Fibroblast of peridontal ligament (primary cell): ENCODE results near the gene GPR78.

Experiments used
- DNase-seq: peaks from one replicate; pipeline ENCODE4 v3.0.0-alpha.2; 2010; ENCODE audit errors: extremely low read depth

Gene GPR78, protein sequence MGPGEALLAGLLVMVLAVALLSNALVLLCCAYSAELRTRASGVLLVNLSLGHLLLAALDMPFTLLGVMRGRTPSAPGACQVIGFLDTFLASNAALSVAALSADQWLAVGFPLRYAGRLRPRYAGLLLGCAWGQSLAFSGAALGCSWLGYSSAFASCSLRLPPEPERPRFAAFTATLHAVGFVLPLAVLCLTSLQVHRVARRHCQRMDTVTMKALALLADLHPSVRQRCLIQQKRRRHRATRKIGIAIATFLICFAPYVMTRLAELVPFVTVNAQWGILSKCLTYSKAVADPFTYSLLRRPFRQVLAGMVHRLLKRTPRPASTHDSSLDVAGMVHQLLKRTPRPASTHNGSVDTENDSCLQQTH

DNA sequence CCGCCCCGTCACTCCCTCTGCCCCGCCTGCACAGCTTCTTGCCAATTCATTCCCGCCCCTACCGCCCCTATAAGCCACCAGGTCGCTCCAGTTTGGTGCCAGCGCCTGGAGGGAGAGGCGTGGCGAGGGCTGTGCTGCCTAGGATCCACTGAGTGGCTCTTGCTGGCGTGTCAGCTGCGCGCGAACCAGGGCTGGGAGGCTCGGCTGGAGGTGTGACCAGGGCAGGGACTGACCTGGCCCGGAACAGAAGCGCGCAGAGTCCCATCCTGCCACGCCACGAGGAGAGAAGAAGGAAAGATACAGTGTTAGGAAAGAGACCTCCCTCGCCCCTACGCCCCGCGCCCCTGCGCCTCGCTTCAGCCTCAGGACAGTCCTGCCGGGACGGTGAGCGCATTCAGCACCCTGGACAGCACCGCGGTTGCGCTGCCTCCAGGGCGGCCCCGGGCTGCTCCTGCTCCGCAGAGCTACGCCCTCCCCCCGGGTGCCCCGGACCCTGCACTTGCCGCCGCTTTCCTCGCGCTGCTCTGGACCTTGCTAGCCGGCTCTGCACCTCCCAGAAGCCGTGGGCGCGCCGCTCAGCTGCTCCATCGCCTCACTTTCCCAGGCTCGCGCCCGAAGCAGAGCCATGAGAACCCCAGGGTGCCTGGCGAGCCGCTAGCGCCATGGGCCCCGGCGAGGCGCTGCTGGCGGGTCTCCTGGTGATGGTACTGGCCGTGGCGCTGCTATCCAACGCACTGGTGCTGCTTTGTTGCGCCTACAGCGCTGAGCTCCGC, at the start of gene GPR78:
GPR78 (plus strand) TSS at position 72 of the 773 bp plus-strand sequence; CDS start at position 663, 591 bp downstream.
- peak; percentile 19 for DNase-seq

DNA sequence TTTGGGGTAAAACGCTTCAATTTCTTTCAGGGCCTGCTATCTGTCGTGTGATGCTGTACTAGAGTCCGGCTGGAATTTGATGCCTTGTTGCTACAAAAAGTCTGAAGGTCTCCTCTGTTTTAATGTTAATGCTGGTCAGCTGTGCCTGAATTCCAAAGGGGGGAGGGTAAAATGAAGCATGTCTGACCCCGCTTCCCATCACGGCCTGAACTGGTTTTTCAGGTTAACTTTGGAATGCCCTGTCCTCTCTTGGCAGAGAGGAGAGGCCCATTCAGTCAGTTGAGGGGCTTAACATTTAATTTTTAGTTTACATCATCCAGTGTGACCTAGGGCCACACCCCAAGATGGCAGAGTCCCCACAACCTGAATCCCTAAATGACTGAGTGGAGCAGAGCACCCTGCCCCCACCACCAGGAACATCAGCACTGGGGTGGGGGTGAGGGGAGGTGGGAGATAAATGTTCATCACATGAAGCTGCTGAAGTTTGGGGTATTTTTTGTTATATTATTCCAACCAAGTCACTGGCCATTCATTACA, 47.9 kb upstream of the GPR78 start:
- DNase-seq, result no peak

DNA sequence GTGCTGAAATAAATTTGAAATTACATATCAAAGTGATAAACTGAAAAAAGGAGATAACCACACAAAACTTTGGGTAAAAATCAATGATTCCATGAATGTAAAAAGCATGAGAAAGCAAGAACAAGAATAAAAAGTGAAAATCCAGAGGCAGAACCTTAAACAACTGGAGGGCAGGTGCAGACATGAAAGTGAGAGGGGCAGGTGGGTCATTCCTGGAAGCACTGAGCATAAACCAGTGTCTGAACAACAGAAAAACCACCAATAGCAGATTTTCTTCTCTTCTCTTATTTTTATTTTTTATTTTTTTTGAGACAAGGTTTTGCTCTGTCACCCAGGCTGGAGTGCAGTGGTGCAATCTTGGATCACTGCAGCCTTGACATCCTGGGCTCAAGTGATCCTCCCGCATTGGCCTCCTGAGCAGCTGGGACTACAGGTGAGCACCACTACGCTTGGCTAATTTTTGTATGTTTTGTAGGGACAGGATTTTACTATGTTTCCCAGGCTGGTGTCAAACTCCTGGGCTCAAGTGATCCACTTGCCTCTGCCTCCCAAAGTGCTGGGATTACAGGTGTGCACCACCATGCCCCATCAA, 46.8 kb upstream of the GPR78 start:
- no peak for DNase-seq

GRCh38 chr4:8534129-8534528, 46.1 kb upstream of the GPR78 start:
- DNase-seq, result peak; percentile 80

- DNase-seq, result peak; percentile 27
Measured at GRCh38 chr4:8534611-8535010, 45.6 kb upstream of the GPR78 start.

GRCh38 chr4:8536467-8536866, 43.7 kb upstream of the GPR78 start:
- DNase-seq, result no peak

DNA sequence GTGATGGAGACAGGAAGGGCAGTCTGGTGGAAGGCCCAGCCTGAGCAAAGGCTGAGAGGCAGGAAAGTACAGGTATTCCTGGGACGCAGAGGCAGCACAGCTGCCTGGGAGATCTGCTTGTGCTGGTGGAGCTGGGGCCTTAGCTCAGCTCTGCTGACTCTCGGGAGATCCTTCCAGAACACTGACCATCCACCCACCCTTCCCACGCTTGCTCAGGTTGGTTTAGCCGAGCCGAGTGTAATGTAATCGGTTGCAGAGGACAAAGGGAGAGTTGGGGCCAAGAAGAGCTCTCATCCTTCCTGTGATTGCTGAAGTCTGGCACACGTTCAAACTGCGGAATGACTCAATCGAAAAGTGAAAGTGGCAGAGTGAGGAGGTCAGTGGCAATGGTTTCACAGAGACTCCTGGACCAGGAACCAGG, 43.1 kb upstream of the GPR78 start:
- peak; percentile 92 for DNase-seq

DNA sequence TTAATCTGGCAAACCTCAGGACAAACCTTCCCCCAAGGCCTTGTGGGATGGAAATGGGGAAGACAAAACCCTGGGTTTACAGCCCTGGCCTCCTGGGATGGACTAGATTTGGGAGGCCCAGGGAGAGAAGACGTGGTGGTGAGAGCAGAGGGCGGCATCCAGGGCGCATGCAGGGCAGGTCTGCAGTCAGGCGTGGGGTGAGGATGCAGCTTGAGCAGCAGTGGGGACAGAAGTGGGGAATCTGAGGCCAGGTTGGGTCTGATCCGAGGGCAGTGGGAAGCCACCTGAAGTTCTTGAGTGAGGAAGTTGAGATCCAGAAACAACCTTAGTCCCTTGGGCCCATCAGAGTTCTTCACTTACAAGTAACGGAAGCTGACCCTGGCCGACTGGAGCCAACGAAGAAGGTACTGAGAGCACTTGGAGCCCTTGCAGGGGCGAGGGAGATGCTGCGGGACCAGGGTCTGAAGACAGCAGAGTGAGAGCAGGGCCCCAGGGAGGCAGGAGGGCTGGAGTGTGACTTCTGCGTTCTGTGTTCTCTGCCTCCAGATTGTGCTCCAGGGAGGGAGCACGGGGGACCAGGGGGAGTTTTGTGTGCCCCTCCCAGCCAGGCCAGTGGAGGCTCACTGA, 42.0 kb upstream of the GPR78 start:
- no peak for DNase-seq

DNA sequence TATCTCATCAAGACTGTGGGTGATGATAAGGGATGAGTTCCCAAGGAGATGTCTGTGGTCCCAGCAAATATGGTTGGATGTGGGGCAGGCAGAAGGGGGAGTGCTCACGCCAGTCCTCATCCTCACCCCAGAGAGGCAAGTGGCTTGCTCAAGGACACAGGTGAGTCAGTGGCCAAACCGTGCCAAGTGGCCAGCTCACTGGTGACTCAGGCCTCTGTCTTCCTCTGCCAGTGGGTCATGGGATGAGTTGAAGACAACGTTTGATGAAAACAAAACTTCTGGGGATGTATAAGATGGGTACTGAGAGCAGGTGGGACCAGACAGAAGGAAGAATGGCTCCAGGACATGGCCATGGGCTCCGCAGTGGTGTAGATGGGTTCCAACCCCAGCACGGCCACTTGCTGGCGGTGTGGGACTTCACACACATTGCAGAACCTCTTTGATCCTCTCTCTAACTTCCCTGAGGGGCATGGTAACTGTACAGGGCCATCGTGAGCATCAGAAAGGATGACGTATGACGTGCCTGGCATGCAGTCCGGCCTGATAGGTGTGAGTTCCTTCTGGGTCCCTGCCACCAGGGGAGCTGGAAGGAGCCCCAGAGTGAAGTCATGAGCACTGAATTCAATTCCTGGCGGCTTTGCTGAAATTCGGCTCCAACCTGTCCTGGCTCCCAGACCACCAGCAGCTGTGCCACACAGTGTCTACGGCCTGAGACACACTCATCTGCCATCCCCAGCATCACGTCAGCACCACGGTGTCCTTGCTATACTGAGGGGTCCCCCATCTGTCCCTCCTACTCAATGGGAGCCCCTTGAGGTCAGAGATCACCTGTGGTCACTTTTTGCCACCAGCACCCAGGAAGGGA, 41.3 kb upstream of the GPR78 start:
- DNase-seq, result peak; percentile 47

DNA sequence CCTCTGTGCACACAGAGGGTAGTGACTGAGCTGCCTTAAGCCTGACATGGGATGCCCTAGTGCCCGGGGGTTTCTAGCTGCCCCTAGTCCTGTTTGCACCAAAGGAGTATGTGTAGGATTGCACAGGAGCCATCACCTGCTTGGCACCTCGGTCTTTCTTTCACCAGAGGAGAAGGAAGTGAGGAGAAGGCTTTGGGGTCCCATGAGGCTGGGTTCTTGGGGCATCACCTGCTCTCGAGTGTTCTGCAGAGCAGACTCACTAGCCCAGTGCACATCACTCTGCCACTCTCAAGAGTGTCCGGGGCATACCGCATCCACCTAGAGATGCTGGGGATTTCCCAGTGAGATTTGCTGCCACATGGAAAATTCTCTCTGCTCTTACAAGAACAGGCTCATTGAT, 40.5 kb upstream of the GPR78 start:
- DNase-seq, result no peak

DNA sequence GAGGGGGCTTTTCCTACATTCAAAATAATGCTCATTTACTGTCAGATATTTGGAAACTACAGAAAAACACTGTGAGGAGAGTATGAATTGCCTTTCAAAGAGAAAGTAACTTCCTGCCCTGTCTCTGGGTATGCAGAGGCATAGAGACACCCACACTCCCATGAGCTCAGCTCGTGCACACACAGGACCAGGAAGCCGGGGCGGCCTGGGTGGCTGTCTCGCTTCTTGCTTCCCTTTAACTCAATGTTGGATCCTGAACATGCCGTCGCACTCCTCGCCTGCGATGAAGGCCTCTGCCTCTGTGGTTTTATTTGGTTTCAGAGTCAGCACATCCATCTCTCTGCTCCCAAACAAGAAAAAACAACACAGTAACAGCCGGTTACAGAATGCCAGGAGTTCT, 40.1 kb upstream of the GPR78 start:
- DNase-seq, result no peak

- DNase-seq, result no peak
Measured at GRCh38 chr4:8540586-8540985, 39.6 kb upstream of the GPR78 start.

DNA sequence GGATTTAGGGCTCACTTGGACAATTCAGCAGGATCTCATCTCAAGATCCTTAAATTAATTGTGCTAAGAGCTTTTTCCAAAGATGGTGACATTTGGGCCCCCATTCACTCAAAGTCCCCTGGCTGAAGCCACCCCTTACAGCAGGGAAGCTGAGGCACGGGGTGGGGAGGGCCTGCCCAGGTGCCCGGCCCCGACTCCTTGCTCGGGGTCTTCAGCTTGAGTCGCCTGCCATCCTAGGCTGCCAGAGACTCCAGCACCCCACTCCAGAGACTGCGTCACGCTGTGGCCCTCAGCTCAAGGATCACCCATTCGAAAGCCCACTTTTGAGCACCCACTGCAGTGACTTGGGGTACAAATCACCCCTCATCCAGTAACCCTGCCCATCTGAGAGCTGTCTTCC, 39.2 kb upstream of the GPR78 start:
- DNase-seq, result no peak

GRCh38 chr4:8541981-8542715, 38.0 kb upstream of the GPR78 start:
- no peak for DNase-seq

GRCh38 chr4:8542776-8543525, 37.2 kb upstream of the GPR78 start:
- no peak for DNase-seq

DNA sequence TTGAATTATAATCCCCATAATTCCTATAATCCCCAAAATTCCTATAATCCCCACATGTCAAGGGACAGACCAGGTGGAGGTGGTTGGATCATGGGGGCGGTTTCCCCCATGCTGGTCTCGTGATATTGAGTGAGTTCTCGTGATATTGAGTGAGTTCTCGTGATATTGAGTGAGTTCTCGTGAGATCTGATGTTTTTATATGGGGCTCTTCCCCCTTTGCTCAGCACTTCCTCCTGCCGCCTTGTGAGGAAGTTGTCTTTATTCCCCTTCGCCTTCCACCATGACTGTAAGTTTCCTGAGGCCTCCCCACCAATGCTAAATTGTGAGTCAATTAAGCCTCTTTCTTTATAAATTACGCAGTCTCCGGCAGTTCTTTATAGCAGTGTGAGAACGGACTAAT, 36.6 kb upstream of the GPR78 start:
- no peak for DNase-seq

DNA sequence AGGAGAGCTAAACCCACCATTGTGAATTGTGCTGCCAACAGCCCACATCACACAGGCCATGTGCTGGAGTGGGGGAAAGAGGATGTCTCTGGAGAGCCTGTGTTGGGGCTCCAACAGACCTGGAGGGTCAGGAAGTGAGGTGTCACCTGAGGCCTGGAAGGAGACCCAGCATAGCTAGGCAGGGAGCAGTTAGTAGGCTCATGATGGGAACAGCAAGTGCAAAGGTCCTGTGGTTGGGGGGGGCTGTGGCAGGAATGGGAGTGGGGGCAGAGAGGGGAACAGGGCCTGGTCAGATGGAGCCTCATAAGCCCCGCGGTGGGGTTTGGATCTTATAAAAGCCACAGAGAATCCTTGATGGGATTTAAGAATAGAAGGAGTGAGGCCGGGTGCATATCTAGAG, 35.9 kb upstream of the GPR78 start:
- DNase-seq, result no peak

DNA sequence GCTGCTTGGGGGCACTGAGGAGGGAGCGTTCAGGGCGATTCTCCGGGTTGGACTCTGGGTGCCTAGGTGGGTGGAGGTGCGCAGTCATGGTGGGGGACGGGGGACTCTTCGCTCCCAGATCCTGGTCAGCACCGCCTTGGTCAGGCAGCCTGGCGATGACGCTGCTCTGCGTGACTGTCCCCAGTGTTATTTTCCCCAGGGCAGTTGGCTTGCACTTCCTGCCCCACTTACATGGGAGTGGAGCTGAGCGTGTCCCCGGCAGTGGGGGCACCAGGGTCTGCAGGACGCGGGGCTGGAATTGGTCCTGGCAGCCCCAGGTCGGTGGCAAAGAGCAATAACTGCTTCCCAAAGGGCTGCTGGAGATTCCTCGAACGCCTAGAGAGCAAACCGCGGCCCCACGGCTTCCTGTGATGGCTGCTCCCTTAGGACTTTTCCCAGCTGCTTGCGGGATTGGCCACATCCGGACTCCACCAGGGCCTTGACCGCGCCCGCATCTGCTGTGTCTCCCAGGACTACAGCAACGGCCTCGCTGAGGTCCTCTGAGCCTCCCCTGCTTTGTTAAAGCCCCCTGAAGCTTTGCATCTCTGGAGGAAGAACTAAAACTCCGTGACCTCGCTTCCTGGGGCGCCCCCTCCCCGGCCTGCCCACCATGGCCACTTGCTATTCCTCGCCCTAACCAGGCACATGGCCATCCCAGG, 35.3 kb upstream of the GPR78 start:
- DNase-seq, result peak; percentile 65

- DNase-seq, result no peak
Measured at GRCh38 chr4:8545439-8545765, 34.8 kb upstream of the GPR78 start.
